ENCODE results near the gene THOP1.

DNA sequence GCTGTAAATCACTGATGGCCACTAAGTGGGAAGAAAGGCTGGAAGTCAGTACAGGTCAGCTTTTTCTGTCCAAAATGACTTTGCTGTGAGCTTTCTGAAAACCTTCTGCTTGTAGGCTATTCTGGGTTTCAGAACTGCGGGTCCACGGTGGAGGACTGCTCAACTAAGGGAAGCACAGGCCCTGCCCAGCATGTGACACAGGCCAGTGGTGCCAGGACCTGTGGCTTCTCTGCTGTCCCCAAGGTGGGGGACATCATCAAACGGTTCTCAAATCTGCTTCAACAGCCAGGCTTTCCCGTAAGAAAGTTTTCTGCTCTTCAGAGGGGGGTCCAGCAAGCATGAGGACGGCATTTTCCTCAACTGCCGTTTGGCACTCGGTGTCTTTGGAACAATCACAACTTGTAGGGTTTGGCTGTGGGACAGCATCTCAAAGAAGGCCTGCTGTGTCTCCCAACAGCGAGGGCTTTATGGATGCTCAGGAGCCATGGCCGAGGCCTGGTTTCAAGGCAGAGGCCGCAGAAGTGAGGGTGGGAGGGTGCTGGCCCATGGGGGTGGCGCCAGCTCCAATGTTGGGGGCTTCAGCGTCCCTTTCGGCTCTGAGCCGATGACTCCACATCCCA lies 6.1 kb upstream of the THOP1 start:
- TF ChIP-seq CTCF (IDR thresholded peaks at IDR 0.05) (no peak), POLR2A (IDR thresholded peaks at IDR 0.05) (no peak)
